NCI-H345 treated with DMSO at 0.1 percent for 48 hours (cell line): ENCODE results near the gene AKAP8L.
A peak's percentile ranks its signal among the peaks of the same experiment; 100 is the strongest.
"Not testable (repeated sequence)": the region's sequence is repeated elsewhere in the genome, so short reads cannot be mapped to it uniquely, and the experiment has no call there.

Source experiments
- DNase-seq: peaks from one replicate; lab custom pipeline; 2025; ENCODE audit not compliant: unreplicated experiment; lab: John Stamatoyannopoulos, UW

The AKAP8L gene

DNA sequence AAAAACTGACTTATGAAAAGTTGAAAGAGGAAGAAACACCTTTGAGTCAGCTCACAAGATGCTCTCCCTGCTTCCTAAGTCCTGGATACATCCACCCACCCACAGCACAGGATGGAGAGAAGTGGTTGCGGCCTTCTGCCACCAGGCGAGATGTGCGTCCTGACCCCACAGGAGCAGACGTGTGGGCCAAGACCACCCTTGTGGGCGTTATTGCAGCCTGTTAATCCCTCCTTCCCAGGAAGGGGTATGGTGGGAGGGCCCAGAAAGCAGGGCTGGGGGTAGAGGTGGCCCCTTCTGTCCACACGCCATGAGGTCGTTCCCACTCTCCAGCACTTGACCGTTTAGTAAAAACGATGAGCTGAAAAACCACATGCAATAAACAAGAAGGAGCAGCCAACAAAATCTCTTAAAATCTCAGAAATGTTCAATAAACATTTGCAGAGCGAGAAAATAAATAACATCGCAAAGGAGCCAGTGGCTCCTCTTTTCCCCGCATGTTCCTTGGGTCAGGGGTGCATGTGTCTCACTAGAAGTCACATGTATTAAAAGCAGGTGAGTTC is 2.4 kb upstream of the AKAP8L start:
- no peak for DNase-seq

GRCh38 chr19:15419413-15420025 is 731 bp upstream of the AKAP8L start:
- no peak for DNase-seq

- peak; percentile 71 for DNase-seq
These were observed 583 bp downstream of the AKAP8L start for GRCh38 chr19:15418231-15418578.

DNA sequence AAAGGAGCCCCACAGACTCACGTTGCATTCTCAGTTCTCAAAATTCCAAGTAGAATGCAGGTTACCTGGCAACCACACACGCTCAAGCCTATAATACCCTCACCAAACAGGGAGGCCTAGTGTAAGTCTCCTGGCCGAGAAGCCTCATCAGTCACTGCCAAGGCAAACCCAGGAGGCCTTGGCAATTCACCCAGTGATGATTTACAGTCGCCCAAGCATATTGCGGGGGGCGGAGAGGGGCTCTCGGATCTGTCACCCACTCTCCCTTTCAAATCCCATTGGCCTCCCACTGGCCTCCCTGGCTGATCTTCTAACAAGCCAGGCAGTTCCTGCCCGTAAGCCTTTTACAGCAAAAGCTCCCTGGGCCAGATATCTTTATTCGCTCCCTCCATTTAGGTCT is 1.1 kb downstream of the AKAP8L start:
- no peak for DNase-seq

- DNase-seq = peak; percentile 77
These were observed 6.0 kb downstream of the AKAP8L start for GRCh38 chr19:15412832-15413231.

- DNase-seq = not testable (repeated sequence)
These were observed 7.4 kb downstream of the AKAP8L start for GRCh38 chr19:15411351-15411750.

DNA sequence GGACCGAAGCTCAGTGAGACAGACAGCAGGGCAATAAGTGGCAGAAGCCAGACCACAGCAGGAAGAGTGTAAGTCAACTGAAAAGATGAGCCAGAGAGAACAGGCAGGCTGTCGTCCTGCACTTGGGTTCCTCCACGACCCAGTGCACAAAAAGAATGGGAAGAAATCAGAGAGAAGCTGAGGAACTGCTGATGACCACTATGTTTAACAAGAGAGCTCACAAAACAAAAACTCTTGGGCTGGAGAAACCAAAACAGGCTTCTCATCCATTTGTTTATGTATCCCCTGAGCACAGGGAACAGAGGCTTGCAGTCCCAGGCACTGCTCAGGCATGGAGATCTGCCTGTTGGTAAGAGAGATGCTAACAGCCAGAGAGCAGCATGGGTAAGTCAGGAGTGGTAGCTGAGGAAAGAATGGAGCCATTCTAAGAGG is 14.0 kb downstream of the AKAP8L start:
- no peak for DNase-seq

GRCh38 chr19:15404097-15404779 is 14.6 kb downstream of the AKAP8L start:
- no peak for DNase-seq

DNA sequence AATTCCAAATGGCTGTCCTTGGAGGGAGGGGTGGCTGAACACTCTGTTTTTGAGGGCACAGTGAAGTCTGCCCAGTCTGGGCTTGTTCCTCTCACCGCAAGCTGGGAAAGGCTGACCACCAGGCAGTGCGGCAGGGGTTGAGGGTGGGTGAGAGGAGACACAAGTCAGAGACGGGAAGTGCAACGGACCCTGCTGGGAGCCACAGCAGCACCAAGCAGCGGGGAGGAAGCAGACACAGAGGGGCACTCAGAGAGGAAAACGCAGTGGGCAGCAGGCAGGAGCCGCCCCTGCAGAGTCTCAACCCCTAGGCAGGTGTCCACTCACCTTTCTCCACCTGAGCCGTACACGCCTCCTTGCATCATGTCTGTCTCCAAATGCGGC is 15.6 kb downstream of the AKAP8L start:
- DNase-seq = no peak

- no peak for DNase-seq
These were observed 16.2 kb downstream of the AKAP8L start for GRCh38 chr19:15402411-15403150.

DNA sequence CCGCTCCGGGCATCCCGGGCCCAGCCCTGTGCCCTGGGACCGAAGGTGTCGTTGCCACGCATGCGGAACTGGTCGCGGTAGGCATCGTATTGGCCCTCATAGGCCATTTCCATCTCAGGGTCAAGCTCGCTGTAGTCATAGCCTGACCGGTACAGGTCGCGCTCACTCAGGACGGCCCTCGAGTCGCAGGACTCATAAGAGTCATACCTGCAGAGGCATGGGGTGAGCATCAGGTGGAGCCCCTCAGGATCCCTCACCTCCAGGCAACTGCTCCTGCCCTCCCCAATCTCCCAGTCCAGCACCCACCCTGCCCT is 17.4 kb downstream of the AKAP8L start:
- DNase-seq = no peak

- DNase-seq = no peak
These were observed 18.0 kb downstream of the AKAP8L start for GRCh38 chr19:15400521-15401396.

DNA sequence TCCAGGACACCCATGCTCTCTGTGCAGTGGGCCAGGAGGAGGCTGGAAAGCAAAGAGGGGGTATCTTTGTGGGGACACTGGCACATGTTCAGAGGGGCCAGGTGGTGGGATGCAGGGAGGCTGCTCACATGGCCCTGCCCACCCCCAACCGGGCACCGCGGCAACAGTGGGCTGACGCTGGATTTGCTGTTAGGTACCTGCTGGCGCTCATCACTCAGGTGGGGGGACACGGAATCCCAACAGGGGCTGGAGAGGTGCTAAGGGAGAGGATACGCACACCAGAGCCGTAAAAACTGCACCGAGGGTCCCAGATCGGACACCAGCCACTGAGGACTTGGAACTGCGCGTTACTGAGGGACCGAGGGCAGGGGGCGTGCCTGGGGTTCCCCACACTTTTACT is 19.2 kb downstream of the AKAP8L start:
- no peak for DNase-seq

DNA sequence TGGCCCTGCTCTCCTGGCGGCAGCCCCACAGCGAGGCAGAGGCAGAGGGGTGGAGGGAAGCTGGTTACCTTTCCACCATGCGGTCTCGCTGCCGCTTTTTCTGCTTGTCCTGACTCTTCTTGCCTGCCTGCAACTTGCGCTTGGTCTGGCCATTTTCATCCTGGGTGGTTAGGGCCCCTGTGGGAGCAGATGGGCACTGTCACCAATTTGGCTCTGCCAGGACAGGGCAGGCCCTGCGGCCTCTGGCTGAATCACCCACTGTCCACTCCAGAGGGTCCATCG is 19.6 kb downstream of the AKAP8L start:
- no peak for DNase-seq

GRCh38 chr19:15398501-15399233 is 20.1 kb downstream of the AKAP8L start:
- no peak for DNase-seq

GRCh38 chr19:15397782-15398181 is 21.0 kb downstream of the AKAP8L start:
- no peak for DNase-seq

DNA sequence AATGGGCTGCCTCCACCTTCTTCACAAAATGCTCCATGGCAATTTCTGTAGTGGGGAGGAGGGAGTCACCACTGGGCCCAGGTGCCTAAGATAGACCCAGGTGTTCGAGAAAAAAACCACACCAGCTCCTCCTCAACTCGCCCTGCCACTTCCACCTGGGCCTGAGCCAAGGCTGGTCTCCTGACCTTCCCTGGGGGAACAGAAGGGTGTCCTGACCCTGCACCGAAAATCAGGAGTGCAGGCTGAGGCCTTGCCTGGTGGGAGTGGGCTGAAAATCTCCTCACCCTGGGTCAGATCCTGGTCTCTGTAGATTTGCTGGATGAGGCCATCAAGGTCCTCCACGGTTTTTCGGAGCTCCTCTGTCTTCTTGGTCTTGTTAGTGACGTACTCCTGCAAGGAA is 21.6 kb downstream of the AKAP8L start:
- no peak for DNase-seq

GRCh38 chr19:15396436-15396835 is 22.4 kb downstream of the AKAP8L start:
- DNase-seq = no peak

DNA sequence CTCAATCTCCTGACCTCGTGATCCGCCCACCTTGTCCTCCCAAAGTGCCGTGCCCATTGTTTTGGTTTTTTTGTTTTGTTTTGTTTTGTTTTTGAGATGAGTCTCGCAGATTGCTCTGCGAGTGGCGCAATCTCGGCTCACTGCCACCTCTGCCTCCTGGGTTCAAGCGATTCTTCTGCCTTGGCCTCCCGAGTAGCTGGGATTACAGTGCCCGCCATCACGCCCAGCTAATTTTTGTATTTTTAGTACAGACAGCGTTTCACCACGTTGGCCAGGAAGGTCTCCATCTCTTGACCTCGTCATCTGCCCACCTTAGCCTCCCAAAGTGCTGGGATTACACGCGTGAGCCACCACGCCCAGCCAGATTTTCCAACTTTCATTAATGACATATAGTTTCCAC is 23.5 kb downstream of the AKAP8L start:
- not testable (repeated sequence) for DNase-seq

GRCh38 chr19:15394426-15394825 is 24.4 kb downstream of the AKAP8L start:
- DNase-seq = no peak

DNA sequence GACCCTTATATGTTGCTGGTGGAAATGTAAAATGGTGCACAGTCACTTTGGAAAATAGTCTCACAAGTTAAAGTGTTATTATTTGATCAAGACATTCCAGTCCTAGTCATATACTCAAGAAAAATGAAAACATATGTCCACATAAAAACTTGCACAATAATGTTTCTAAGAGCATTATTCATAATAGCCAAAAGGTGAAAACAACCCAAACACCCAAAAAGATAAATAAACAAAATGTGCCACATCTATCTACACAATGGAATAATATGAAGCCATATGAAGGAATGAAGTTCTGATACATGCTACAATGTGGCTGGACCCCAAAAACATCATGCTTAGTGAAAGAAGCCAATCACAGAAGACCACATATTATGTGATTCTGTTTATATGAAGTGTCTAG is 24.8 kb downstream of the AKAP8L start:
- no peak for DNase-seq
